Dedifferentiated amniotic fluid mesenchymal stem cell (primary cell): ENCODE results near the gene DNAAF8.
"Not testable (repeated sequence)": the region's sequence is repeated elsewhere in the genome, so short reads cannot be mapped to it uniquely, and the experiment has no call there.

Source experiments
- DNase-seq: peaks from one replicate; pipeline ENCODE4 v3.0.0-alpha.2; 2016; ENCODE audit errors: extremely low spot score

Gene DNAAF8

GRCh38 chr16:4723071-4723767 lies 11.1 kb upstream of the DNAAF8 start:
- no peak for DNase-seq

- DNase-seq: no peak
These were observed 9.6 kb upstream of the DNAAF8 start for GRCh38 chr16:4724661-4725270.

GRCh38 chr16:4726616-4727015 lies 7.7 kb upstream of the DNAAF8 start:
- no peak for DNase-seq

GRCh38 chr16:4728676-4729075 lies 5.7 kb upstream of the DNAAF8 start:
- DNase-seq: no peak

GRCh38 chr16:4729876-4730275 lies 4.5 kb upstream of the DNAAF8 start:
- DNase-seq: no peak

- no peak for DNase-seq
These were observed 1.1 kb upstream of the DNAAF8 start for GRCh38 chr16:4733211-4733742.

GRCh38 chr16:4733747-4734062 lies 632 bp upstream of the DNAAF8 start:
- DNase-seq: no peak

- DNase-seq: peak; percentile 62
These were observed 596 bp downstream of the DNAAF8 start for GRCh38 chr16:4734730-4735535.

- DNase-seq: no peak
These were observed 2.2 kb downstream of the DNAAF8 start for GRCh38 chr16:4736546-4736945.

GRCh38 chr16:4737545-4737944 lies 3.2 kb downstream of the DNAAF8 start:
- DNase-seq: no peak

GRCh38 chr16:4738370-4738769 lies 4.0 kb downstream of the DNAAF8 start:
- DNase-seq: not testable (repeated sequence)

- DNase-seq: no peak
These were observed 9.0 kb downstream of the DNAAF8 start for GRCh38 chr16:4743226-4743878.

GRCh38 chr16:4744555-4745273 lies 10.4 kb downstream of the DNAAF8 start:
- DNase-seq: no peak

GRCh38 chr16:4745274-4745569 lies 10.9 kb downstream of the DNAAF8 start:
- DNase-seq: no peak

- no peak for DNase-seq
These were observed 11.9 kb downstream of the DNAAF8 start for GRCh38 chr16:4746215-4746614.

- no peak for DNase-seq
These were observed 12.7 kb downstream of the DNAAF8 start for GRCh38 chr16:4746991-4747574.

- no peak for DNase-seq
These were observed 13.8 kb downstream of the DNAAF8 start for GRCh38 chr16:4747906-4748681.

GRCh38 chr16:4748682-4749411 lies 14.5 kb downstream of the DNAAF8 start:
- DNase-seq: no peak

GRCh38 chr16:4749700-4750257 lies 15.4 kb downstream of the DNAAF8 start:
- DNase-seq: no peak

- no peak for DNase-seq
These were observed 16.6 kb downstream of the DNAAF8 start for GRCh38 chr16:4750896-4751295.
